Ishikawa (cell line): ENCODE measurements around the gene ZP3.

Experiments
- EP300 ChIP-seq: IDR thresholded peaks from 2 replicates; pipeline ENCODE4 v1.6.1; 2012; ENCODE audit warnings: borderline replicate concordance
- TEAD4 ChIP-seq: IDR thresholded peaks from 2 replicates; pipeline ENCODE4 v1.6.1; 2012
- TF ChIP-seq, protein P1 (sequence below): IDR thresholded peaks from 2 replicates; pipeline ENCODE4 v1.6.1; 2012; ENCODE audit warnings: low read depth, mild to moderate bottlenecking

GRCh38 chr7:76424413-76425111 lies at the start of gene ZP3:
- TF ChIP-seq TEAD4 (no peak), EP300 (no peak)
- TF ChIP-seq, protein P1, sequence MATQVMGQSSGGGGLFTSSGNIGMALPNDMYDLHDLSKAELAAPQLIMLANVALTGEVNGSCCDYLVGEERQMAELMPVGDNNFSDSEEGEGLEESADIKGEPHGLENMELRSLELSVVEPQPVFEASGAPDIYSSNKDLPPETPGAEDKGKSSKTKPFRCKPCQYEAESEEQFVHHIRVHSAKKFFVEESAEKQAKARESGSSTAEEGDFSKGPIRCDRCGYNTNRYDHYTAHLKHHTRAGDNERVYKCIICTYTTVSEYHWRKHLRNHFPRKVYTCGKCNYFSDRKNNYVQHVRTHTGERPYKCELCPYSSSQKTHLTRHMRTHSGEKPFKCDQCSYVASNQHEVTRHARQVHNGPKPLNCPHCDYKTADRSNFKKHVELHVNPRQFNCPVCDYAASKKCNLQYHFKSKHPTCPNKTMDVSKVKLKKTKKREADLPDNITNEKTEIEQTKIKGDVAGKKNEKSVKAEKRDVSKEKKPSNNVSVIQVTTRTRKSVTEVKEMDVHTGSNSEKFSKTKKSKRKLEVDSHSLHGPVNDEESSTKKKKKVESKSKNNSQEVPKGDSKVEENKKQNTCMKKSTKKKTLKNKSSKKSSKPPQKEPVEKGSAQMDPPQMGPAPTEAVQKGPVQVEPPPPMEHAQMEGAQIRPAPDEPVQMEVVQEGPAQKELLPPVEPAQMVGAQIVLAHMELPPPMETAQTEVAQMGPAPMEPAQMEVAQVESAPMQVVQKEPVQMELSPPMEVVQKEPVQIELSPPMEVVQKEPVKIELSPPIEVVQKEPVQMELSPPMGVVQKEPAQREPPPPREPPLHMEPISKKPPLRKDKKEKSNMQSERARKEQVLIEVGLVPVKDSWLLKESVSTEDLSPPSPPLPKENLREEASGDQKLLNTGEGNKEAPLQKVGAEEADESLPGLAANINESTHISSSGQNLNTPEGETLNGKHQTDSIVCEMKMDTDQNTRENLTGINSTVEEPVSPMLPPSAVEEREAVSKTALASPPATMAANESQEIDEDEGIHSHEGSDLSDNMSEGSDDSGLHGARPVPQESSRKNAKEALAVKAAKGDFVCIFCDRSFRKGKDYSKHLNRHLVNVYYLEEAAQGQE, result no peak
